Superior temporal gyrus (tissue), 1 donor: Measurements from ENCODE around the gene SGCA.

Experiments used
- DNase-seq: peaks from one replicate; pipeline ENCODE4 v3.0.0-alpha.2; 2016; ENCODE audit errors: extremely low spot score

The SGCA gene

DNA sequence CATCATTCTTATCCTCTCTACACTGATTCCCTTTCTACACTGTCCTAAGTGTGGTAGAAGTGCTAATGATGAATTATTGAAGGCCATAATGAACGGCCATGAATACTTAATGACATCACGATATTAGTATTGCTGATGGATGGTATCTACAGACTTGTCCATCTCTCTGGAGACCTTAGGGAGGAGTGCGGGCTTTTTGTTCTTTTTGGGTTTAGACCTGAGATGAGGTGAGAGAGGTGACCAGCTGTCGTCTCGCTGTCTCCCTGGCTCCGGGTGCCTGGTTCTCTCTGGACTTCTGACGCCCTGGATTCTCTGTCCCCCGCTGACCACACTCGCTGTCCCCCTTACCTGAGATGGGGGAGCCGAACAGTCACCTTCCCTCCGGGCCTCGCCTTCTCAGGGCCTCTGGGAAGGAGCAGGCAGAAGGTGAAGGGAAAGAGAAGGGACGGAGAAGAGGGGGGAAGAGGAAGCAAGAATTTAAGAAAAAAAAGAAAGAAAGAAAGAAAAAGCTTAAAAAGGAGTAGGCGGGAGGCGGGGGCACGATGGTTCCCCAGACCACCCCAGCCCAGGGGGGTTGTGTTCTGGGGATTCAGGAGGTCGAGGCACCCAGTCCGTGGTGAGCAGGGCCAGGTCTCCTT, 17.1 kb downstream of the SGCA start:
- DNase-seq = no peak

DNA sequence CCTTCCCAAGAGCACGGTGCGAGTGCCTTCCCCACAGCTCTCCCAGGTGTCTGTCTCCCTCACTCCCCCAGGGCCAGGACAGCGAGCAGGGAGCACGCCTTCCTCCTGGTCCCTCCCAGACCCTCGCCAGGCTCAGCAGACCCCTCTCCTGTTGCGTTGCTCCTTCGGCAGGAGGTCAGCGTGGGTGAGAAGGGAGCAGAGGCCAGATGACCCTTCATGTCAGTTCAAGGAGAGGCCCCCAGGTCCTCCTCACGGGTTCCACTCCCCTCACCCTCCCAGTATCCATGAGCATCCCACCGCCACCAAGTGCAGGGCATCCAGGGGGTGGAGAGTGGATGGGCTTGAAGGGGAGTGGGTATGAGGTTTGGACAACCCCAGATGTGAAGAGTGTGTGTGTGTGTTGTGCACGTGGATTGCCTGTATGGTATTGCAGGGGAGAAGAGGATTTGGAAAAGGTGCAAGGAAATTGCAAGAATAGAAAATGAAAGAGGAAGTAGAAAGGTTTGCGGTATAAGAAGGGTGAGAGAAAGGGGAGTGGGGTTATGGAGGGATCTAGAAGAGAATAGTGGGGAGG, 17.7 kb downstream of the SGCA start:
- DNase-seq = no peak

DNA sequence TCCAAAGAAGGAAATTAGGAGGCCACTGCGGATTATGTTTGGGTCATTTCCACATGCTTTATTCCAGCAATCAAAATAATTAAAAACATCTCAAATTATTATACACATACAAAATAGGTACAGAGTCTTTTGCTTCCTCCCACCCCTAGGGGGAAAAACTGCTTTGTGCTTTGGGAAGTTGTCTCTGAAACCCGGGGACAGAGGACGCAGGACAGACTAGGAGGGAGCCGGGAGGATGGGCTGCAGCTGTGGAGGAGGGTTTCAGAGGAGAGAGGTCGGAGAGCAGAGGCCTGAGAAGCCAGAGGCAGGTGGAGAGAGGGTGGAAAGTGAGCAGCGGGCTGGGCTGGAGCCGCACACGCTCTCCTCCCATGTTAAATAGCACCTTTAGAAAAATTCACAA, 18.3 kb downstream of the SGCA start:
- DNase-seq = no peak

DNA sequence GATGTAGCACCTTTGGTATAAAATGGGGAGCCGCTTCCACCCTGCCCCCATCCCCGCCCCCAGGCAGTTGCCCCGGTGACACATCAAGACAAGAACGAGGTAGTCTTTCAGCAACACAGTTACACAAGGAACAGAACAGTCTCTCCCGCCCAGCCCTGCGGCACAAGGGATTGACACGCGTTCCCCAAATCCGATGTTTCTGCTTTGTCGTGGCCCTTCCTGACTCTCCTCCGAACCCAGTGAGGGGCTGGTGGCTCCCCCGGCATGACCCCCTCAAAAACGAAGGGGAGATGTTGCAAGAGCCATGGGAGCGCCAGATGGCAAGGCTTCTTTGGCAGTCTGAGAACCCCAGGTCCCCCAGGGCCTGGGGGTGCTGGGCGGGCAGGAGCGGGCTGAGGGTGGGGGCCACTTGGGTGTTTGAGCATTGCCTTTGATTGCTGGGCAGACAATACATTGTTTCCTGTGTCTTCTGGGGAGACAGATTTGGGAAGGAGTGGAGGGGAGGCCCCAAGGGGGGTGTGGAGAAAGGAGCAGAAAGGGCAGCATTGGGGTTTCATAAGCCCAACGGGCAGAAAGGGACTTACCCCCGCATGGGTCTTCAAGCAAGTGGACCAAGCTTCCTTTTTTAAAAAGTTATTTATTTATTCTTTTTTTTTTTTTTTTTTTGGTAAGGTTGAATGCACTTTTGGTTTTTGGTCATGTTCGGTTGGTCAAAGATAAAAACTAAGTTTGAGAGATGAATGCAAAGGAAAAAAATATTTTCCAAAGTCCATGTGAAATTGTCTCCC, 19.0 kb downstream of the SGCA start:
- DNase-seq = no peak

DNA sequence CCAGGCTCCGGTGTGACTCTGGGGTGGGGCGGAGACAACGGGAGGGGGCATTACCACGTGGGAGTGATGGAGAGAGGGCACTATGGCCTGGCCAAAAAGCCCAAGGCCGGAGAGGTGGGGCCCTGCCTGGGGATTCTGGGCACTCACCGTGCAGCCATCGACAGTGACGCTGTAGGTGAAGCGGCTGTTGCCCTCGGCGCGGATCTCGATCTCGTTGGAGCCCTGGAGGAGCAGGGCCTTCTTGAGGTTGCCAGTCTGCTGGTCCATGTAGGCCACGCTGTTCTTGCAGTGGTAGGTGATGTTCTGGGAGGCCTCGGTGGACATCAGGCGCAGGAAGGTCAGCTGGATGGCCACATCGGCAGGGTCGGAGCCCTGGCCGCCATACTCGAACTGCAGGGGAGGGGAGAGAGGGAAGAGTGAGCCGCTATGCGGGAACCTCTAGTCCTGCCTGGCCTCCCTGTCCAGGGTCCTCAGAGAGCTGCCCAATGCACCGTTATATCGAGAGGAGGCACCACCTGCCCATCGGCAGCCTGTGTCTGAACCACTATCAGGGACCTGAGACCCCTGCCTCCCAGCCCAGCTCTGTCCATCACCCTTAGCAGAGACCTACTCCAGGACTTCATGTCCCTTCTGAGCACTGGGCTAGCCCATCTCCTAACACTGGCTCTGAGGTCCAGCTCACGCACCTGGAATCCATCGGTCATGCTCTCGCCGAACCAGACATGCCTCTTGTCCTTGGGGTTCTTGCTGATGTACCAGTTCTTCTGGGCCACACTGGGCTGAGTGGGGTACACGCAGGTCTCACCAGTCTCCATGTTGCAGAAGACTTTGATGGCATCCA, 20.0 kb downstream of the SGCA start:
- DNase-seq = no peak

DNA sequence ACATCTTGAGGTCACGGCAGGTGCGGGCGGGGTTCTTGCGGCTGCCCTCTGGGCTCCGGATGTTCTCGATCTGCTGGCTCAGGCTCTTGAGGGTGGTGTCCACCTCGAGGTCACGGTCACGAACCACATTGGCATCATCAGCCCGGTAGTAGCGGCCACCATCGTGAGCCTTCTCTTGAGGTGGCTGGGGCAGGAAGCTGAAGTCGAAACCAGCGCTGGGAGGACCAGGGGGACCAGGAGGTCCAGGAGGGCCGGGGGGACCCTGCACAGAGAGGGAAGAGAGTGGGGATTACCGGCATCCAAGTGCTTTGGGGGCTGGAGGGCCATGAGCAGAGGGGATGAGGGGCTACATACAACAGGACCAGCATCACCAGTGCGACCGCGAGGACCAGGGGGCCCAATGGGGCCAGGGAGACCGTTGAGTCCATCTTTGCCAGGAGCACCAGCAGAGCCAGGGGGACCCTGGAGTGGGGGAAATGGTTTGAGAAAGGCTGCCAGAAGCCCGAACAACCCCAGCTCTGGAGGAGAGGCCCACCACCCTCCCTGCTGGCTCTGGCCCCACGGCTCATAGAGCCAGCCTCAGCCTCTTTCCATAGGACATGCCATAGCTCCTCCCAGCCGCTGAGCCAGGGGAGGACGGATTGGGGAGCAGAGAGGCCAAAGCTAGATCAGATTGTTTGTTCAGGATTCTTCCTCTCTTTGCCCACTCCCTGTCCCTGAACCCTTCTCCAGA, 21.0 kb downstream of the SGCA start:
- no peak for DNase-seq

DNA sequence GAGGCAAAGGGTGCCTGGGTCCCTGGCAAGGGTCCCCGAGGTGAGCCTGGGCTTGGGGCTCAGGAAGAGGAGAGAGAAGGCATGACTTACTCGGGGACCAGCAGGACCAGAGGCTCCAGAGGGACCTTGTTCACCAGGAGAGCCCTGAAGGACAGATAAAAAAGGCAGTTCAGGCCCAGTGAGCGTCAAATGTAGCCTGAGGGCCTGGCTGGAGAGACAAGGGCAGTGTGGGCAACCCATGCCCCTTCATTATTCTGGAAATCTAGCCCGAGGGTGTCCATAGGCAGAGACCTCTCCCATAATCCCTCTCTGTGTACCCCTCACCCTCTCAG, 21.6 kb downstream of the SGCA start:
- no peak for DNase-seq

DNA sequence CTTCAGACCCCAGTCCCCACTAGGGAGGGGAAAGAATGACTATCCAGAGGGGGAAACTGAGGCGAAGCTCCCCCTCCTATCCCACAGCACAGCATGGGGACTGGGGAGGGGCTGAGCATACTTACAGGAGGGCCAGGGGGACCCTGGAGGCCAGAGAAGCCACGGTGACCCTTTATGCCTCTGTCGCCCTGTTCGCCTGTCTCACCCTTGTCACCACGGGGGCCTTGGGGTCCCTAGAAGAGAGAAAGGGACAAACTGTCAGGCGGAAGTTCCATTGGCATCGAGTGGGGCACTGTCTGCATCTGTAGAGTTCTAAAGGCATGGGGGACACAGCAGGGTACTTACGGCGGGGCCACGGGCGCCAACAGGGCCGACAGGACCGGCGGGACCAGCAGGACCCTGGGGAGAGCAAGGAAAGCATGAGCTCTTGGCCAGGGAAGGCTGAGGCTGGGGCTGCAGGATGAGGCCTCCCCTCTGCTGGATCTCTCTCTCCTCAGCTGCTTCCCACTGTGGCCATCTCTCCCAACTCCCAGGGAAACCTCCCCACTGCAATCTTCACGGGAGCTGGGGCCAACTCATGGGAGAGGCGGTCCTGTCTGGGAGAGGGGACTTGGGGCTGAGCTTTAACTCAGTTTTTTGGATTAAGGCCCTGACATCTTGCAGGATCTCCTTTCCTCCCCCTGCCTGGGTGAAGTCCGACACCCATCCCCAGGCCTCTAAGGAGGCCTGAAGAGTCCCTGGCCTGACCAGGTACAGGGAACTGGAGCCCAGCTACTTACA, 22.1 kb downstream of the SGCA start:
- DNase-seq = no peak

DNA sequence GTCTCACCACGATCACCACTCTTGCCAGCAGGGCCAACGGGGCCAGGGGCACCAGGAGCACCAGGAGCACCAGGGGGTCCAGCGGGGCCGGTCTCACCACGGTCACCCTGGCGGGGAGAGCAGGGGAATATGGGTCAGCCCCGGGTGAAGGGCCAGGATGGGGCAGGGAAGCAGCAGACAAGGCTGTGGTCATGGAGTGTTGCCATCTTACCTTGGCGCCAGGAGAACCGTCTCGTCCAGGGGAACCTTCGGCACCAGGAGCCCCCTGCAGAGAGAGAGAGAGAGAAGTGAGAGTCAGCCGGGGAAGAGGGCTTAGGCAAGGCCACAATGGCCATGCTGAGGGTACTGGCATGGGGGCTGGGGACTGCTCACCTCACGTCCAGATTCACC, 22.7 kb downstream of the SGCA start:
- DNase-seq = no peak

DNA sequence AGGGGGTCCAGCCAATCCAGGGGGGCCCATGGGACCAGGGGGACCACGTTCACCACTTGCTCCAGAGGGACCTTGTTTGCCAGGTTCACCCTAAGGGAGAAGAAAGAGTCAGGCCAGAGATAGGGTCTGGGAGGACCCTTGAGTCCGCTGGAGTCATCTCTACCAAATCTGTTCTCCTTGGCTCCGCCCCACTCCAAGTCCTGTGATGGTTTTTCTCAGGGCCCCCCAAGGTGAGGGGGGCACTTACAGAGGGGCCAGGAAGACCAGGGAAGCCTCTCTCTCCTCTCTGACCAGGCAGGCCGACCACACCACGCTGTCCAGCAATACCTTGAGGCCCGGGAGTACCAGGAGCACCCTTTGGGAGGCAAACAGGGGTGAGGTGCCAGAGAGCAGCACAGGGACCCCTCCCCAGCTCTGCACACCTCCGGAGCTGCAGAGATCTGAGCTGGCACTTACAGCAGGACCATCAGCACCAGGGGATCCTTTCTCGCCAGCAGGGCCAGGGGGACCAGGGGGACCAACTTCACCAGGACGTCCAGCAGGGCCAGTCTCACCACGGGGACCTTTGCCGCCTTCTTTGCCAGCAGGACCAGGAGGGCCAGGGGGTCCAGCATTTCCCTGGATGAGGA, 23.2 kb downstream of the SGCA start:
- no peak for DNase-seq

DNA sequence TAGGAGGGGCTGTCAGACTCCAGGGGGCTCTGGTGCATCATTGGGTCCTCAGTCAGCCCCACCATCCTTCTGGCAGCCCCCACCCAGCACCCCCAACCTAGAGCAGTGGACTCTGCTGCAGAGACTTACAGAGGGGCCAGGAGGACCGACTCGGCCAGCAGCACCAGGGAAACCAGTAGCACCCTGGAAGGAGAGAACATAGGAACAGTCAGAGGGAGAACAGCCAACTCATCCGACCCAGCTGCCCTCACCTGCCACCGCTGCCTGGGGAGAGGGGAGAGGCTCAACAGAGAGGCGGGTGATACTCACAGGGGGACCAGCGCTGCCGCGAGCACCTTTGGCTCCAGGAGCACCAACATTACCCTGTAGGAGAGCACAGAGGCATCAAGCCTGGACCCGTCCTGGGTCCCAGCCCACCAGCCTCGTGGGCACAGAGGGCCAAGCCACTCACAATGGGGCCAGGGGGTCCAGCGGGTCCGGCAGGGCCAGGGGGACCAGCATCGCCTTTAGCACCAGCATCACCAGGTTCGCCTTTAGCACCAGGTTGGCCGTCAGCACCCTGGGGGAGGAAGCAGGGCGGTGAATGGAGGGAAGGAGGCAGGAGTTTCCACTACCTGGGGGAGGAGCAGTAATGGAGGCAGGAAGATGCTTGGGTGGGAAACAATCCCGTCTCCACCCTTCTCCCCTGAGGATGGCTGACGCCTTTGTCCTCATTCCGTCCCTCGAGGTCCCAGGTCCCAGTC, 23.9 kb downstream of the SGCA start:
- no peak for DNase-seq

DNA sequence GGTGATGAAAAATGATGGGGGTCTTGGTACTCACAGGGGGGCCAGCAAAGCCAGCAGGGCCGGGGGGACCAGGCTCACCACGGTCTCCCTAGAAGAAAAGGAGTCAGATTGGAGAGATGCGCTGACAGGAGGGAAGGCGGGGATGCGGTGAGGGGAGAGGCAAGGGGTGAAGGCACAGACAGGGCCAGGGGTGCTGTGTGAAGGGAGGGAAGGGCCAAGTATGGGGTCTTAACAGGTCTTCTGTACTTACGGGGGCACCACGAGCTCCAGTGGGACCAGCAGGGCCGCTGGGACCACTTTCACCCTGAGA, 24.4 kb downstream of the SGCA start:
- no peak for DNase-seq

DNA sequence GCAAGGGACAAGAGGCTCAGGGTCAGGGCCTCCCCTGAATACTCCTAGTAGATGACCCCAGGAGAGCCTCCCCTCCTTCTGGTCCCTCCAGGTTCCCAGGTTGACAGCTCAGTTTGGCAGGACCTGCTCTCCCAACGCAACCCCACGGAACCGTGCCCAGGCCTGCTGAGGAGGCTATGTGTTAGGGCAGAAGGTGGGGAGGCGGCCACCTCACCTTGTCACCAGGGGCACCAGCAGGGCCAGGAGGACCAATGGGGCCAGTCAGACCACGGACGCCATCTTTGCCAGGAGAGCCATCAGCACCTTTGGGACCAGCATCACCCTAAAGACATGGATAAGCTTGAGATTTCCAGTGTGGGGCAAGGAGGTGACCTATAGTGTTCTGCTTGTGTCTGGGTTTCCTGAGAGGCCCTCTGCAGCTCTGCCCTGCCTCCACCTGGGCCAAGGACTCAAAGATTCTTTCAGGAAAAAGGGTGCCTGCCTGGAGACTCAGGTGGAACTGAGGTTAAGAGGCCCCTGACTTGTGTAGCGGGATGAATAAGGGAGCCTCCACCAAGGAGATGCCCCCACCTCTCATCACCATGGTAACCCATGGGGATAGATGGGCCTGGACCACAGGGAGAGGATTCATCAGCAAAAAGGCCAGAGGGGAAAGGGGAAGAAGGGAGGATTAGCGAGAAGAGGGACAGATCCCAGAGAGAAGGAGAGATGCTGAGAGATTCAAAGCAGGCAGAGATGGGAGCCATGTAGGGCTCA, 25.0 kb downstream of the SGCA start:
- DNase-seq = no peak

DNA sequence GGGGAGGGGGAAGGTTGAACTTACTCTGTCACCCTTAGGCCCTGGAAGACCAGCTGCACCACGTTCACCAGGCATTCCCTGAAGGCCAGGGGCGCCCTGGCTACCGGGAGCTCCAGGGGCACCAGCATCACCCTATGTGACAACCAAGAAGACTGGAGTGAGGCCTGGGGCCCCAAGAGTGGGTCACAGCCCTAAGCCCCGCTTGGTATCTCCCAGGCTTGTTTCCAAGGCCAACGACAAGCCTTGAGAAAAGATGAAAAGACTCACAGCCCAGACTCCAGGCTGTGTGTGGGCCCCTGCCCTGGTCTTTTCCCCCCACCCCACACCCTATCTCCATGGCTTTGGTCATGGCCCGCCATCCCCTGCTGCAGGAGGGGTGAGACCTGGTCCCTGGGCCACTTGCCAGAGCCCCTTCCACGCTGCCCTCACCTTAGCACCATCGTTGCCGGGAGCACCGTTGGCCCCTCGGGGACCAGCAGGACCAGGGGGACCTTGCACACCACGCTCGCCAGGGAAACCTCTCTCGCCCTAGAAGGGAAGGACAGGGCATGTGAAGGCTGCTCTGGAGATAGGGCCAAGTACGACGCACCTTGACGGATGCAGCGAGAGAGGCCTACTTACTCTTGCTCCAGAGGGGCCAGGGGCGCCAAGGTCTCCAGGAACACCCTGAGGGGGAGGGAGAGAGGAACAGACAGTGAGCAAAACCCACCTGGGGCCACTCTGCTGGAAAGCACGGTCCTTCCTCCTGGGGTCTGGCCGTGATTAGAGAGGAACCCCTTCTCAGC, 25.7 kb downstream of the SGCA start:
- DNase-seq = no peak

DNA sequence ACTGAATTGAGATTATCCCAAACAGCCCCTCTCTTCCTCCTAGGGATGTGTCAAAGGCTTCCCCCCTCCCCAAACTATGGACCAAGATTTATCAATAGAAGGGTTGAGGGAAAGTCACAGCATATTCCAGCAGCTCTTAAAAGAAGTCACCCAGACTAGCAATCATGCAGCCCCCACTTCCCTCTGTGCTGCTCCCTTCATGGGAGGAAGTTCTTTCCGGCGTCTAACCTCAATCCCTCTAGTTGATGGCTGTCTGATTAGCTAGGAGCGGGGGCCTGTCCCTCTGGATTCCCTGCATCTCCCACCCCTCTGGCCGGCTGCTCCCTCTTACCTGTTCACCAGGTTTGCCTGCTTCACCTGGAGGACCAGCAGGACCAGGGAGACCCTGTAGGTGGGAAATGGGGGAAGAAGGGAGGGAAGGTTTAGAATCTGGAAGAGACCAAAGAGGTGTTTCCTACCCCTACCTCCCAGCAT, 26.4 kb downstream of the SGCA start:
- no peak for DNase-seq

DNA sequence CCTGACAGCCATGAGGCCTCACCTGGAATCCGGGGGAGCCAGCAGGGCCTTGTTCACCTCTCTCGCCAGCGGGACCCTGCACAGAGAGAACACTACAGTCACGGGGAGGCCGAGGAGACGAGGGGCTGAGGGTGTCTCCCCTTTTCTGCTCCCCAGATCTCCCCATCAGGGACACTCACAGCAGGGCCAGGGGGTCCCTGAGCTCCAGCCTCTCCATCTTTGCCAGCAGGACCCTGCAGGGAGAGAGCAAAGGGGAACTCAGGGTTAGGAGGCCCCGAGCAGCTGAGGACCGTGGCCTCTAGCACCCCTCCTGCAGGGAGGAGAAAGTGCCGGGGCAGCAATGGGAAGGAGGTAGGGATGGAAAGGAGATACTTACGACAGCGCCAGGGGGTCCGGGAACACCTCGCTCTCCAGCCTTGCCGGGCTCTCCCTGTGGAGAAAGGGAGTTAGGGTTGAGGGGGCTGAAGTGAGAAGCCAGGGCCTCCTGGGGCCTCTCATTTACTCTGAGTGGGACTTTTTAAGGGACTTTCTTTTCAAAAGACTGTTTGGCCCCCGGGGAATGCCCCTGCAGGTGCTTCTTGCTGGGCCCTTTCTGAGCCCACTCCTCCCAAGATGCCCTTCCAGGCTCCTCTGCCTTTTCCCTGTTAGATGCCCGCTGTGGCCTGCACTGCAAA, 26.9 kb downstream of the SGCA start:
- no peak for DNase-seq

DNA sequence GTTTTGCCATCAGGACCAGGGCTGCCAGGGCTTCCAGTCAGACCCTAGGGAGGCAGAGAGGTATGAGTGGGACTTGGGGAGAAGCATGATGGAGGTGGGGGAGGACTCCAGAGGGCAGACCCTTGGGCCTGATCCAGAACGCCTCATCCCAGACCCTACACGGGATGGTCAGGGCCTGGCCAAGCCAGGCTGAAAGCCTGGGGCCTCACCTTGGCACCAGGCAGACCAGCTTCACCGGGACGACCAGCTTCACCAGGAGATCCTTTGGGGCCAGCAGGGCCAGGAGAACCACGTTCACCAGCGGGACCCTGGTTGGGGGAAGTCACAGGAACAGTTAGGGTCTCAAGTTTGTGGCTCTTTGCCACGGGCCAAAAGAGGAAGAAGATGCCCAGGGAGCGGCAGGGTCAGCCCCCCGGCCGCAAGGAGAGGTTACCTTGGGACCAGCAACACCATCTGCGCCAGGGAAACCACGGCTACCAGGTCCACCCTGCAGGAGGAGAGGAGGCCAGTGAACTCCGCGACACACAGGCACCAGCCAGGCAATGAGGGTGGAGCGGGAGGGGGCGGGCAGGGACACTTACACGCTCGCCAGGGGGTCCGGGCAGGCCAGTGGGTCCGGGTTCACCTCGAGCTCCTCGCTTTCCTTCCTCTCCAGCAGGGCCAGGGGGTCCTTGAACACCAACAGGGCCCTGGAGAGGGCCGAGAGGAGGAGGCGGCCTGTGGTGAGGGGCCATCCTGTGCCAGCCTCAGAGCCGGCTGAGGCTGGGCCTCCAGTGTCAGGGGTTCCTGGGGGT, 28.5 kb downstream of the SGCA start:
- no peak for DNase-seq
